Testis (tissue), 3 donors: ENCODE data around the gene EXOG. TPM values are rescaled to one million over a fixed set of nuclear protein-coding genes. Genes with fewer than 3 reads are reported as not detected.

Experiments
- DNase-seq: peaks from one replicate; pipeline ENCODE4 v3.0.0-alpha.2; 2019
- H3K27ac ChIP-seq, 2 donors: fragments of 200-600 bp; sonication (generic); one replicate each; pipeline ENCODE4 v1.5.1; 2019
- H3K27me3 ChIP-seq: fragments of 200-600 bp; sonication (generic); one replicate; pipeline ENCODE4 v1.5.1; 2019
- H3K36me3 ChIP-seq: fragments of 200-600 bp; sonication (generic); one replicate; pipeline ENCODE4 v1.5.1; 2017; ENCODE audit warnings: low read depth; ENCODE audit errors: missing control alignments
- H3K4me1 ChIP-seq: fragments of 200-600 bp; sonication (generic); one replicate; pipeline ENCODE4 v1.5.1; 2019
- H3K4me3 ChIP-seq, 2 donors: fragments of 200-600 bp; sonication (generic); one replicate each; pipeline ENCODE4 v1.5.1; 2017 to 2019
- H3K9me3 ChIP-seq: fragments of 200-600 bp; sonication (generic); one replicate; pipeline ENCODE4 v1.5.1; 2017
- POLR2A ChIP-seq: fragments of 450-650 bp; IDR thresholded peaks from one replicate; pipeline ENCODE4 v1.6.1; 2017; ENCODE audit warnings: antibody characterized with exemption, mild to moderate bottlenecking, moderate library complexity
- WGBS, 2 donors: methylation state at CpG; one replicate each; pipeline ENCODE4 v1.1.5; 2018; 5-methylcytosine and 5-hydroxymethylcytosine counted together
- intact Hi-C: fragments of 100-400 bp; cut with DNase I; formaldehyde crosslinking; loops from one replicate; pipeline ENCODE4 v1.15.1; 2023; ENCODE audit warnings: low total_unique reads
- polyA plus RNA-seq: library from polyadenylated mRNA; stranded (reverse); fragments of 350-450 nt; fragmentation: Illumina TruSeq; extraction: RNeasy Lipid Tissue Mini Kit (QIAGEN cat#74804); gene quantifications from one replicate; pipeline ENCODE4 v1.2.3, GENCODE V29; 2014; ENCODE audit warnings: low read depth, low replicate concordance; ENCODE audit not compliant: insufficient read depth
- total RNA-seq, 2 donors: library from RNA; depleted of rRNA; stranded (reverse); fragments of >200 nt; gene quantifications; one replicate each; pipeline ENCODE4 v1.2.3, GENCODE V29; 2016
- TF ChIP-seq, protein P1 (sequence below), 3 experiments: fragments of 450-650 bp in 2 of 3; fragments of 200-600 bp in 1 of 3; sonication (generic) in 1 of 3; IDR thresholded peaks; one replicate each; pipeline ENCODE4 v1.5.1; 2016 to 2019; ENCODE audit warnings: antibody characterized with exemption in 3 of 3, mild to moderate bottlenecking in 2 of 3, moderate library complexity in 1 of 3

Gene EXOG
- total and polyA plus RNA-seq, 3 donors from 2014 or later, result 14.8 to 17.3 (median 15.7) TPM

DNA sequence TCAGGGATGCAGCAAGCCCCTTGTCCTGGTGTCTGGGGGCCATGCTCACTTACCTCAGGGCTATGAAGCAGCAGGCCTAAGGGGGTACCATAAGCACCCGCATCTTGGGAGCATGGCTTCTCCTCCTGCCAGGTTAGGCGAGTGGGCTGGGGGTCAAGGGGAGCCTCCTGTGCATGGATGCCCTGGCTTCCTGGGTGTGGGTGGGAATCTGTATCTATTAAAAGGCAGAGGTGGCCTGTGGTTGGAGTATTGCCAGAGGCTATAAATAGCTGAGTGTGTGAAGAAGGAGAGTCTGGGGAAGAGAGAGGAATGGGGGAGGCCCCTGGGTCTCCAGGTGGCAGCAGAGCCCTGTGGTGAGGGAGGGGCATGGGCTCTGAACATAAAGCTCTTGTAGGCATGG is 22.9 kb upstream of the EXOG start:
- H3K36me3 ChIP-seq, result no peaks in the 10 kb centered on the region
- H3K4me1 ChIP-seq, result peaks cover 6% of the 10 kb centered on the region
- DNase-seq, result no peak
- intact Hi-C loops, result no loop called here
- H3K27ac ChIP-seq, result no peak overlapping the region
- WGBS, 2 donors, result 69% methylated on average over 2 of the region's 2 CpGs; no CpG with 5 or more reads in 1 of the 2 donors
- no peaks in the 10 kb centered on the region for H3K9me3 ChIP-seq
- TF ChIP-seq, protein P1, sequence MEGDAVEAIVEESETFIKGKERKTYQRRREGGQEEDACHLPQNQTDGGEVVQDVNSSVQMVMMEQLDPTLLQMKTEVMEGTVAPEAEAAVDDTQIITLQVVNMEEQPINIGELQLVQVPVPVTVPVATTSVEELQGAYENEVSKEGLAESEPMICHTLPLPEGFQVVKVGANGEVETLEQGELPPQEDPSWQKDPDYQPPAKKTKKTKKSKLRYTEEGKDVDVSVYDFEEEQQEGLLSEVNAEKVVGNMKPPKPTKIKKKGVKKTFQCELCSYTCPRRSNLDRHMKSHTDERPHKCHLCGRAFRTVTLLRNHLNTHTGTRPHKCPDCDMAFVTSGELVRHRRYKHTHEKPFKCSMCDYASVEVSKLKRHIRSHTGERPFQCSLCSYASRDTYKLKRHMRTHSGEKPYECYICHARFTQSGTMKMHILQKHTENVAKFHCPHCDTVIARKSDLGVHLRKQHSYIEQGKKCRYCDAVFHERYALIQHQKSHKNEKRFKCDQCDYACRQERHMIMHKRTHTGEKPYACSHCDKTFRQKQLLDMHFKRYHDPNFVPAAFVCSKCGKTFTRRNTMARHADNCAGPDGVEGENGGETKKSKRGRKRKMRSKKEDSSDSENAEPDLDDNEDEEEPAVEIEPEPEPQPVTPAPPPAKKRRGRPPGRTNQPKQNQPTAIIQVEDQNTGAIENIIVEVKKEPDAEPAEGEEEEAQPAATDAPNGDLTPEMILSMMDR (IDR thresholded peaks at IDR 0.05), result no peak
- no peak for TF ChIP-seq POLR2A
- H3K27me3 ChIP-seq, result no peaks in the 10 kb centered on the region
- H3K4me3 ChIP-seq, result no peak overlapping the region

DNA sequence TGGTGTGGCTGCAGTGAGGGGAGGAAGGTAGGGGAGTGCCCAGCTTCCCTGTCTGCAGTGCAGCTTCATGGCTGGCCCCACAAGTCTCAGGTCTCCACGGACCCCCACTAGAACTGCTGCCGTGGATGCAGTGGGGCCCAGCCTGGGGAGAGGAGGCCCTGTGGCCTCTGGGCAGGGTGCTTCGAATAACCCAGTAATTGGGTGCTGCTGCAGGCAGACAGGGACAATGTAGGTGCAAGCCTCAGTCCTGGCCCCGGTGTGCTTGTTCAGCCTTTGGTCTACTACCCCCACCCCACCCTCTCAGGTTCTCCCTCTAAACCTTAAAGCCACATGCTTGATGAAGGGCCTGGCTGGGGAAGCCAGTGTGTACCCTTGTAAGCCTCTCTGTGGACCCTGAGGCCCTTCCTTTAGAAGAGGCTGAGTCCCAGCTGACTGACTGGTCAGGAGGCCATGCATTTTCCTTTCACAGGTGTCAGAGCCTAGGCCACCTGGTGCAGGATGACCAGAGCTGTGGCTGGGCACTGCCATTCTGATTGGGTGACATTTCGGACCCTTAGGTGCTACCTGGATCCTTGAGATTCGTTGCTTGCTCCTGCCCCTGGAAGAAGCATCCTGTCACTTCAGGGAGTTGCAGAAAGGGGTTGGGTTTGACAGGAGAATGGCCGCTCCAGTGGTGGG is 21.1 kb upstream of the EXOG start:
- 89 to 94% methylated on average over 3 to 7 of the region's 7 CpGs for WGBS, 2 donors
- H3K4me3 ChIP-seq, result no peak overlapping the region
- intact Hi-C loops, result loop anchor here (5.0 kb wide), 1 partner anchor 128 kb away; the partner anchor contains the start of gene XYLB
- no peak for DNase-seq
- TF ChIP-seq, protein P1 (IDR thresholded peaks at IDR 0.05), result no peak
- no peak for TF ChIP-seq POLR2A
- no peak overlapping the region for H3K27ac ChIP-seq
- peaks cover 6% of the 10 kb centered on the region for H3K4me1 ChIP-seq
- H3K9me3 ChIP-seq, result no peaks in the 10 kb centered on the region
- H3K36me3 ChIP-seq, result no peaks in the 10 kb centered on the region
- H3K27me3 ChIP-seq, result no peaks in the 10 kb centered on the region

DNA sequence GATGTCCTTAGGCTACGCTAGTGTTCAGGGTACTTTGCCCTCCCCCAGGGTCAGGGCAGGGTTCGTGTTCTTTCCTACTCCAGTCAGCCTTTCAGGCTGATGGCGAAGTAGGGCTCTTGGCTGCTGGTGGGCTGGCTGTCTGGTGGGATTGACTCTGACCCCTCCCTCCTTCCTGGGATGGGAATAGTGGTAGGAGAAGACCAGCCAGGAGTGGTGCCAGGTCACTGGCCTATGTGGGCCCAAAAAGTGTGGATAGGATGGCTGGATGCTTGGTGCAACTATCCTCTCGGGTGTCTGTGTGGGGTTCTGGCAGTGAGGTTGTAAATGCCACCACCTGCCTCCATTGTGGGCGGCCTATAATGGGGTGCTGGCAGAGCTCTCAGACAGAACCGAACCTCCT is 20.4 kb upstream of the EXOG start:
- Histone ChIP-seq H3K4me3 (no peak overlapping the region), H3K9me3 (no peaks in the 10 kb centered on the region), H3K27me3 (no peaks in the 10 kb centered on the region), H3K27ac (no peak overlapping the region), H3K36me3 (no peaks in the 10 kb centered on the region), H3K4me1 (peaks cover 6% of the 10 kb centered on the region)
- intact Hi-C loops, result loop anchor here (5.0 kb wide), 1 partner anchor 128 kb away; the partner anchor contains the start of gene XYLB
- TF ChIP-seq, protein P1 (IDR thresholded peaks at IDR 0.05), result no peak
- DNase-seq, result no peak
- WGBS, 2 donors, result 93 to 95% methylated on average over 5 to 6 of the region's 6 CpGs

DNA sequence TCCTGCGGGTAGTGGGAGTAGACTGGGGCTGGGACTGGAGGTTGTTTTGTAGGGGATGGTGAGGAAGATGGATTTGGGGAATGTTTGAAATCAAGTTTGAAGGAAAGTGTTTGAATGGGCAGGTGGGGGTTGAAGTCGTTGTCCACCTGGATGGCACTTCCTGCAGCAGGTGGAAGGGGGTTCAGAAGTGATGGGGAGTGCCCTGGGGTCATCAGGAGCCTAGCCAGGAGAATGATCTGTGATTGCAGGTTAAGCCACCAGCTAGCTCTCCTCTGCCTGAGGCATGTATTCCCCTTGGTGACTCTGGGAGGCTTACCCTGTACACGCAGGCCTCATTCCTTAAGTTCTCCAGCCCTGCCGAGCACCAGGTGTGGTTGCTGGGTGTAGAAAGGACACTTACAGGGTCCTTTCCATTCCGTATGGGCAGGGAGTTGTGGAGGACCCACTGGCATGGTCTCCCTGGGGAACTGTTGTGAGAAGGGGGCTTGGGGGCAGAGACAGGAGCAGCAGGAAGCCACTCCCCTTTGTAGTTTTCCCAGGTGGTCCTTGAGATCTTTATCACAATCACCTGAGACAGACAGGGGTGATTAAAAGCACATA is 19.9 kb upstream of the EXOG start:
- H3K36me3 ChIP-seq, result no peaks in the 10 kb centered on the region
- 77 to 82% methylated on average over 2 to 5 of the region's 5 CpGs for WGBS, 2 donors
- H3K4me1 ChIP-seq, result peaks cover 6% of the 10 kb centered on the region
- TF ChIP-seq, protein P1 (IDR thresholded peaks at IDR 0.05), result no peak
- TF ChIP-seq POLR2A, result no peak
- H3K4me3 ChIP-seq, result no peak overlapping the region
- DNase-seq, result no peak
- no peak overlapping the region for H3K27ac ChIP-seq
- no peaks in the 10 kb centered on the region for H3K27me3 ChIP-seq
- intact Hi-C loops, result loop anchor here (5.0 kb wide), 1 partner anchor 129 kb away; the partner anchor contains the start of gene XYLB
- no peaks in the 10 kb centered on the region for H3K9me3 ChIP-seq
